ENCODE results near the gene CNTN6.

Gene CNTN6

GRCh38 chr3:1179146-1179545, 86.3 kb downstream of the CNTN6 start:
- no peak for DNase-seq

GRCh38 chr3:1183320-1184048, 90.7 kb downstream of the CNTN6 start:
- DNase-seq: no peak

DNA sequence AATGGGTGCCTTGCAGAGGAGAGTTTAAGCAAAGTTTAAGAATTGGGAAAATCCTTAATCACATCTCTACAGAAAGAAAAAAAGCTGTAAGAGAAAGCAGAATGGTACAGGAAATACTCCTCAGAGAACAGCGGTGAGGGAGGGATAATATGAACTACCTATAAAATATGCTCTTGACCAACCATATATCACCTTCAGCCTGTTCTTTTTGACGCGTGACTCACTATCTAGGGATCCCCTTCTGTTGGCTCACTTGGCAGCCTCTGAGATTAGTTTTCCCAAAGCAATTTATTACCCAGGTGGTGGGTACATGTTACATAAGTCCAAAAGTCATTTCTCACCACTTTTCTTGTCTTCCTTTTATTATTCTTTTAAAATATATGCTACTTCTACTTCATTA, 97.7 kb downstream of the CNTN6 start:
- DNase-seq: no peak

GRCh38 chr3:1191026-1191425, 98.2 kb downstream of the CNTN6 start:
- no peak for DNase-seq

GRCh38 chr3:1195947-1196346, 103.1 kb downstream of the CNTN6 start:
- no peak for DNase-seq

- DNase-seq: no peak
Measured at GRCh38 chr3:1197051-1197450, 104.2 kb downstream of the CNTN6 start.

GRCh38 chr3:1200371-1200770, 107.5 kb downstream of the CNTN6 start:
- DNase-seq: no peak

GRCh38 chr3:1207904-1208303, 115.1 kb downstream of the CNTN6 start:
- no peak for DNase-seq

DNA sequence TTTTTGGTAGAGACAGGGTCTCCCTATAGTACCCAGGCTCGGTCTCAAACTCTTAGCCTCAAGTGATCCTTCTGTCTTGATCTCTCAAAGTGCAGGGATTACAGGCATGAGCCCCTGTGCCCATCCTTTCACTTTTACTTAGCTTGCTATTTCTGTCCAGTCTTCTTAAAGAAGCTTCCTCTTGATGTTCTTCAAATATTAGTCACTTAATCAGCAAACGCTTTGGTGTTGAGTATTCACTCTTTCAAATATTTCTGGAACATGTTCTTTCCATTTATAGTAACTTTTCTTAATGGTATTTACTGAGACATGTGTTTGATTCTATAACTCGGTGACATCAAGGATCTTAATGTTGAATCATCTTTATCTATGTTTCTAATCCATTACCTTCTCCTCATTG, 122.1 kb downstream of the CNTN6 start:
- no peak for DNase-seq

DNA sequence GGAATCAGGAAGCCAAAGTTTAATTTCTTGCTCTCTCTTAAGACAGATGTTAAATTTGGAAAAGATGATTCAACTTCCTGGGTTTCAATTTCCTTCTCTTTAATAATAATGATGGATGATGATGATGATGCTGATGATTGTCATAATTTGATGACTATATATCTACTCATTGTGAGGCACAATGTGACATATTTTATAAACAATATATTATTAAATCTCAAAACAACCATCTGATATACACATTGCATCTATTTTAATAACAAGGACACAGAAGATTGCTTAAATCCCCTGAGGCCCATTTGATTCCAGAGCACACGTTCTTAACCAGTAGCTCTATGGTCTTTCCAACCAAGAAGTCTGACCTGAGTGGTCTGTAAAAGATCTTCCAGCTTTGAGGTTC, 124.0 kb downstream of the CNTN6 start:
- DNase-seq: no peak

- DNase-seq: no peak
Measured at GRCh38 chr3:1227111-1227510, 134.3 kb downstream of the CNTN6 start.

DNA sequence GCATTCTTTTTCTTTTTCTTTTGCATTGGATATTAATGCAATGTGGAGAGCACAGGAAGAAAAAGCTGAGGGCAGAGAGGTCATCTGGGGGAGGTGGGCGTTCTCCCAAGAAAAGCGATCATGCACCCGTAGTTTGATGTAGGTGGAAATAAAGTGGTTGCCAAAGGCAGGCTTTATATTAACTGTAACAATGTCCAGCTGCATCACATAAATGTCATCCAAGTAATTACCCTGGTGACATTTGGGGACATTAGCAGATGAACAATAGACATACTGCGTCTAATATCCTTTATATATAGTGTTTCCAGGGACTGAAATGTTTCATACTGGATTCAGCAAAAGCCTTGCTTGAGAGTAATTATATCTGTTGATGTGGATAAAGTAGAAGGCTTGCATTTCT, 135.5 kb downstream of the CNTN6 start:
- no peak for DNase-seq

DNA sequence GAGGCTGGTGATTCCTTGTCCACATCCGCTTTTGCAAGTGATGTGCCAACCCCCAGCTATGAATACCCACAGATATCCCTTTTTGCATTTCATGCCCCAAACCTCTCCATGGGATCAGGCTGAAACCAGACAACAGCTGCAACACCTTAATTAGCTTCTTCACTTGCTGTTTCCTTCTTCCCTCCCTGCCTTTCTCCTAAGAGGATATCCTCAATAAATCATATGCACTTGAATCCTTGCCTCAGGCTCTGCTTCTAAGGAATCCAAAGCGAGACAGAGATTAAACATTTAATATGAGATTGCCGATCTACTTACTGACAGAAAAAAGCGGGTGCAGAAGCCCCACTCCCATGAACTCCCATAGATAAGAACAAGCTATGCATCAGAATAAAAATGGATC, 138.1 kb downstream of the CNTN6 start:
- no peak for DNase-seq

GRCh38 chr3:1232276-1232675, 139.5 kb downstream of the CNTN6 start:
- DNase-seq: no peak

- no peak for DNase-seq
Measured at GRCh38 chr3:1235526-1236120, 142.8 kb downstream of the CNTN6 start.

GRCh38 chr3:1251282-1252060, 158.6 kb downstream of the CNTN6 start:
- no peak for DNase-seq

DNA sequence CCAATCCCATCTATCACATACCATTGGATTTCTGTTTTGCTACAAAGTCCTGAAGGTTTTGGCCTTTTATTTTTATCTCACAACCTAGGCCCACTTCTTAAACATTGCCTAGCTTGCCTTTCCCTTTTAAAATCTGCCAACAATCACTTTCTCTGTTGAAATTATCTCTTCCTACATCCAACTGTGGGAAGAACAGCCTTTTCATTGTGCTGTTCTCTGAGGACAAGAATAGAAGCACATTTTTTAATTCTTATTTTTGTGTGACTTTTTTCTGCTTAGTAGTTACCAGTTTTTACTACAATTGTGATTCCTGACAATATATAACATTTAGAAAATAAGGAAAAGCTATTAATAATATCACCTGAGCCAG, 159.2 kb downstream of the CNTN6 start:
- DNase-seq: no peak

GRCh38 chr3:1262246-1262645, 169.4 kb downstream of the CNTN6 start:
- no peak for DNase-seq

DNA sequence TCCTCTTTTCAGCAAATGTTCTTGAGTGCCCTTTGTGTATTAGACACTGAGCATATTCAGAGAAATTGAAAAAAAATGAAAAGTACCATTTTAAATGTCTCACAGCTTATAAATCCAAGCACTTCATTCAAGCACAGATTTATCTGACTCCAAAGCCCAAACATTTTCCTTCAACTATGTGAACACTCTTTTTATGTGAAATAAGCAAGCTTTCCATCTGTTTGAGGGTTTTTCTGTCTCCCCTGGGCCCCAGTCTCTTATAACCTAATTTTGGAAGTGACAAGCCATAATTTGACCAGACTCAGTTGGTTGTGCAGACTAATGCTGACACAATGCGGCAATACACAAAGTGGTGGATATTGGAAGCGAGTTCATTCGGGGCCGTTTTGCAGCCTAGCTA, 170.3 kb downstream of the CNTN6 start:
- DNase-seq: no peak

GRCh38 chr3:1269808-1270207, 177.0 kb downstream of the CNTN6 start:
- DNase-seq: no peak

GRCh38 chr3:1272546-1273265, 179.9 kb downstream of the CNTN6 start:
- DNase-seq: no peak

GRCh38 chr3:1275495-1275894, 182.7 kb downstream of the CNTN6 start:
- no peak for DNase-seq

DNA sequence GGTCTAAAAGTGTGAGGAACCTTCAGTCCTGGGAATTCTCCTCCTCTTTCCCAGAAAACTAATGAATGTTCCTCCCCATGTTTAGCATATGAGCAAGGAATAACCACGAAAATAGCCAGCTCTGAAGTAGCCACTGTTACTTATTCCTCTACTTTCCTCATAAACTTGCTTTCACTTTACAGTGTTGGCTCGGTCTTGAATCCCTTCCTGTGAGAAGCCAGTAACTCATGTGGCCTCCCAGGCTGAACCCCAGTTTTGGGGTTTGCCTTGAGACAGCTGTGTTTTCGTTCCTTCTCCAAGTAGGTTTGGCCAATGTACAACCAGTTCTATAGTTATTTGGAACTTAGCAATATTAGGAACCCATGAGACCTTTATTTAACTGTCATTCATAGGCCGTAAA, 195.0 kb downstream of the CNTN6 start:
- no peak for DNase-seq
